HG02885 (cell line): ENCODE measurements around the gene GNB3.
"Not testable (repeated sequence)": the region's sequence is repeated elsewhere in the genome, so short reads cannot be mapped to it uniquely, and the experiment has no call there.

Experiments used
- ATAC-seq: cut with Tn5 transposase; IDR thresholded peaks from one replicate; pipeline ENCODE4 v1.9.1; 2021; ENCODE audit warnings: mild to moderate bottlenecking; ENCODE audit not compliant: unreplicated experiment, poor library complexity

GNB3 gene

DNA sequence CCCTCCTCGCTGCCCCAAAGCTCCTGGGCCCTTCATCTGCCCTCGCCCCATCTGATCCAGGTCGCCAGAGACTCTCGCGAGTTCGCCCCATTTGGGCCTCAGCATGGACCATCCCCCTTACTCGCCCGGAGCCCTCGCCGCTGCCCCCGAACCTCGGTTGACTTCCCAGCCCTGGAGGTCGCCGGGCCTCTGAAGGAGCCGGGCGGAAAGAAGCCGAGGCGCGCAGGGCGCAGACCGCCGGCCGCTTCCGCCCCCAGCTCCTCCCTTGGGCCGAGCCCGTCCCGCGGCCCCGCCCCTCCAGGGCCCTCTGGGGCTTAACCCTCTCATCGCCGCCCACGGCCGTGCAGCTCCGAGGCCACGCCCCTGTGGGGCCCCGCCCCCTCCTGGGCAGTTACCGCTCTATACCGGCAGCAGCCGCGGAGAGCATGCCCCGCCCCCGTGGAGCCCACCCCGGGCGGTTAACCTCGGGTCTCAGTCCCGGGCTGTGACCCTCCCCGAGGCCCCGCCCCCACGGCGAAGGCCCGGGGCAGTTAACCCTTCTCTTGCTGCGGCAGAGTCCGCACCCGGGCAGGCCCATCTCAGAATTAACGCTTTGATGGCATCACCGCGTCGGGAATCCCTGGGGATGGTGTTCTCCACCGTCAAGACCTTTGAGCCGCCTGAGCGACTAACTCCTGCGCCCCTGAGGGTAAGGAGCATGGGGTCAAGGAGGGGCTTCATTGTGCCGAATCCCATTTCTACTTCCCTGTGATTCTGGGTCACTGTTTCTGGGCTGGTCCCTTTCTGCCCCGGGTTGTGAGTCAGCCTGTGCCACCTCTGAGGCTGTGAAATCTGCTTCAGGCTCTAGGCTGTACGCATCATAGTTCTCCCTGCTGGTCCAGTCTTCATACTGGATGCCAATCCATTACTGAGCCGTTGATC is 32.6 kb downstream of the GNB3 start, which contains the start of gene SPSB2:
SPSB2 (minus strand) TSS at position 210 of the 921 bp plus-strand sequence. CDS start 402 bp downstream, outside the sequence.
- ATAC-seq: peak; percentile 82

DNA sequence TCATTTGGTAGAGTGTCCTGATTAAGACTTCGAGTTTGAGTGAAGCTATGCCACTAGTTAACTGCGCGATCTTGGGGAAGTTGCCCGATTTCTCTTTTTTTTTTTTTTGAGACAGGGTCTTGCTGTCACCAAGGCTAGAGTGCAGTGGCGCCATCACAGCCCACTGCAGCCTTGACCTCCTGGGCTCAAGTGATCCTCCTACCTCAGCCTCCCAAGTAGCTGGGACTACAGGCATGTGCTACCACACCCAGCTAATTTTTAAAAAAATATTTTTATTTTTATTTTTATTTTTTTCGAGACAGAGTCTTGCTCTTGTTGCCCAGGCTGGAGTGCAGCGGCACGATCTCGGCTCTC is 33.3 kb downstream of the GNB3 start:
- not testable (repeated sequence) for ATAC-seq

DNA sequence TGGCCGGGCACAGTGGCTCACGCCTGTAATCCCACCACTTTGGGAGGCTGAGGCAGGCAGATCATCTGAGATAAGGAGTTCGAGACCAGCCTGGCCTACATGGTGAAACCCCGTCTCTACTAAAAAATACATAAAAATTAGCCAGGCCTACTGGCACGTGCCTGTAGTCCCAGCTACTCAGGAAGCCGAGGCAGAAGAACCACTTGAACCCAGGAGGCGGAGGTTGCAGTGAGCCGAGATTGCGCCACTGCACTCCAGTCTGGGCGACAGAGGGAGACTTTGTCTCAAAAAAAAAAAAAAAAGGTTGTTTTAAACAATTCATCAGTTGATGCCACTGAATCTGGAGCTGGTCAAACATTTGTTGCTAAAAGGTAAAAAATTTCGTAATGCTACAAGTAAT is 39.1 kb downstream of the GNB3 start:
- ATAC-seq: not testable (repeated sequence)

GRCh38 chr12:6883252-6883651 is 42.5 kb downstream of the GNB3 start:
- no peak for ATAC-seq

GRCh38 chr12:6883683-6884082 is 43.0 kb downstream of the GNB3 start:
- ATAC-seq: no peak

DNA sequence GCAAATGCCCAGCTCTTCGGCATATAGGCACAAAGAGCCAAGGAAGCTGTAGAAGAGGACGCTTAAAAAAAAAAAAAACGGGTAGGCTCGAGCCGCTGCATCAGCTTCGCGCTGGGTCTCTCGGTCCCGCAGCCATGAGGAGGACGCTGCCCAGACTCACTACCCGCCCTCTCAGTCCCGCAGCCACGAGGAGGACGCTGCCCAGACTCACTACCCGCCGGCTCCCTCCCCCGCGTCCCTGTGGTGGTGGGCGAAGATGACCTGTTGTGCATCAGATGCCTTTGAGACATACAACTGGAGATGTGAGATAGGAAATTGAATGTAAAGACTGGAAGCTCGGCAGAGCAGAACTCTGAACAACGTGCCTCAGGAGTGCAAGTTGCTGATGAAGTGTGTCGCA is 43.8 kb downstream of the GNB3 start:
- ATAC-seq: no peak

- not testable (repeated sequence) for ATAC-seq
Observed at GRCh38 chr12:6886206-6886999, 45.7 kb downstream of the GNB3 start.

DNA sequence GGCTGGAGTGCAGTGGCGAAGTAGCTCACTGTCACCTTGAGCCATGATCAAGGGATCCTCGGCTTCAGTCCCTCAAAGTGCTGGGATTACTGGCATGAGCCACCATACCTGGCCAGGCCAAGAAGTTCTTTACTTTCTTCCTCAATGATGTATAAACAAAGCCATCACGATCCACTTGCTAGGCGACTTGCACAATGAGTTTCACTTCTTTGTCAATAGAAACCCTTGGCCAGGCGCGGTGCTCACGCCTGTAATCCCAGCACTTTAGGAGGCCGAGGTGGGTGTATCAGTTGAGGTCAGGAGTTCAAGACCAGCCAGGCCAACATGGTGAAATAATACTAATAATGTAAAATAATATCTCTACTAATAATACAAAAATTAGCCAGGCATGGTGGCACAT is 46.7 kb downstream of the GNB3 start:
- ATAC-seq: no peak

GRCh38 chr12:6888360-6888759 is 47.6 kb downstream of the GNB3 start:
- no peak for ATAC-seq

- ATAC-seq: not testable (repeated sequence)
Observed at GRCh38 chr12:6888794-6889193, 48.1 kb downstream of the GNB3 start.

- not testable (repeated sequence) for ATAC-seq
Observed at GRCh38 chr12:6889775-6890573, 49.2 kb downstream of the GNB3 start.

DNA sequence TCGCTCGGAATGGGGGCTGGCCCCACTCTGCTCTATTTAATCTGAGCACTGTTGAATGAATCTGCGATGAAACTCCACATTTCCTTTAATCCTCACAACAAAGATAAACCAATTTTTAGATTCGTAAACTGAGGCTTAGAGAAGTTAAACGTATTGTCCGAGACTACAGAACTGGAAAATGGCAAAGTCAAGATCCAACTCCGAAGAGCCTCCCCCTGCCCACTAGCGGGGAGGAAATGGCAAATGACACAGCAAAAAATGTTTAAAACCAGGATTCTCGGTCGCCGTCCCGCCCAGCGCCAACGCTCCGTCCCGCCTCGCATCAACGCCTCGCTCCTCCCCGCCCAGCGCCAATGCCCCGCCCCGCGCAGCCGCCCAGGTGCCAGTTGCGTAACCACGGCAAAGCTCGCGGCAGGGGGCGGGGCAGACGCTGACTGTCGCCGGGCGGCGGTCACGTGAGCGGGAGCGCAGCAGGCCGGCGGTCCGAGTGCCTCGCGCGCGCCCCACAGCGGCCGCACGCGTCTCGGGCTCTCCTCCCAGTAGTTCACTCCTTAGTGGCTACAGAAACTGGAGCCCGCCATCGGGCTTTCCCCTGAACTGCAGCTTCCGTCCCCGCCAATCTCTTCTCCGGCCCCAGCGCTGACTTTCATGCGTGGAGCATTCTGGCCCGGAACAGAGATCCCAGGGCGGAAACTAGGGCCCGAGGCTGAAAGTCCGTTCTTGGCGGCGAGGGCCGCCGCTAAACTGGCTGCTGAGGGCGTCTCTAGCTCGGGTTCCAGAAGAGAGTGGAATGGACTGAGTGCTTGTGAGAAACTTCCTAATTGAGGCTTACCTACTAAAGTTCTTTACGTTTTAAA is 50.3 kb downstream of the GNB3 start:
- peak; percentile 95 for ATAC-seq

- ATAC-seq: no peak
Observed at GRCh38 chr12:6891646-6892001, 50.9 kb downstream of the GNB3 start.

GRCh38 chr12:6892683-6893082 is 52.0 kb downstream of the GNB3 start:
- not testable (repeated sequence) for ATAC-seq

- ATAC-seq: no peak
Observed at GRCh38 chr12:6894321-6894720, 53.6 kb downstream of the GNB3 start.
